HCT116 (cell line): ENCODE data around the gene CERKL.

Source experiments
- CBX3 ChIP-seq: IDR thresholded peaks from 2 replicates; pipeline ENCODE4 v1.6.1; 2012; ENCODE audit warnings: low read depth
- CTCF ChIP-seq, 3 experiments: fragments of 200-600 bp in 1 of 3; sonication (generic) in 1 of 3; IDR thresholded peaks in 2 of 3; conservative IDR thresholded peaks in 1 of 3; 2 replicates each; pipeline ENCODE4 v1.5.1; 2012 to 2017; ENCODE audit warnings: low read depth in 2 of 3, low read length in 2 of 3, antibody characterized with exemption in 1 of 3, borderline replicate concordance in 1 of 3, control low read depth in 1 of 3, mild to moderate bottlenecking in 1 of 3, mixed read lengths in 1 of 3, mixed run types in 1 of 3, moderate library complexity in 1 of 3; ENCODE audit not compliant: insufficient read depth in 1 of 3
- EZH2phosphoT487 ChIP-seq: fragments of 200-600 bp; IDR thresholded peaks from 2 replicates; pipeline ENCODE4 v1.6.1; 2018; ENCODE audit warnings: antibody characterized with exemption, borderline replicate concordance
- FOSL1 ChIP-seq: IDR thresholded peaks from 2 replicates; pipeline ENCODE4 v1.6.1; 2012; ENCODE audit warnings: low read depth
- JUND ChIP-seq: IDR thresholded peaks from 2 replicates; pipeline ENCODE4 v1.6.1; 2012
- MAX ChIP-seq: IDR thresholded peaks from 2 replicates; pipeline ENCODE4 v1.6.1; 2012
- POLR2AphosphoS5 ChIP-seq: IDR thresholded peaks from 2 replicates; pipeline ENCODE4 v1.6.1; 2011; ENCODE audit warnings: mild to moderate bottlenecking, low read depth, low read length, moderate library complexity
- RAD21 ChIP-seq: IDR thresholded peaks from 2 replicates; pipeline ENCODE4 v1.6.1; 2012; ENCODE audit warnings: low read depth, mild to moderate bottlenecking
- REST ChIP-seq: IDR thresholded peaks from 2 replicates; pipeline ENCODE4 v1.6.1; 2012; ENCODE audit warnings: low read depth
- ZFX ChIP-seq: fragments of 450-650 bp; IDR thresholded peaks from 2 replicates; pipeline ENCODE4 v1.6.1; 2017

- TF ChIP-seq CTCF (IDR thresholded peaks at IDR 0.05 in 2 of 3, conservative IDR thresholded peaks at IDR 0.05 in 1 of 3; ENCODE audit: borderline replicate concordance in 1 of 3, insufficient read depth in 1 of 3, low read depth in 2 of 3, low read length in 2 of 3) (no peak), EZH2phosphoT487 (no peak), POLR2AphosphoS5 (no peak), JUND (no peak), REST (no peak), RAD21 (no peak), CBX3 (no peak), FOSL1 (no peak), ZFX (no peak), MAX (no peak)
Measured at GRCh38 chr2:181672255-181673008, 15.5 kb upstream of the CERKL start.
